Measurements from ENCODE around the gene PIGH.
"Not testable (repeated sequence)": the region's sequence is repeated elsewhere in the genome, so short reads cannot be mapped to it uniquely, and the experiment has no call there.

The PIGH gene

DNA sequence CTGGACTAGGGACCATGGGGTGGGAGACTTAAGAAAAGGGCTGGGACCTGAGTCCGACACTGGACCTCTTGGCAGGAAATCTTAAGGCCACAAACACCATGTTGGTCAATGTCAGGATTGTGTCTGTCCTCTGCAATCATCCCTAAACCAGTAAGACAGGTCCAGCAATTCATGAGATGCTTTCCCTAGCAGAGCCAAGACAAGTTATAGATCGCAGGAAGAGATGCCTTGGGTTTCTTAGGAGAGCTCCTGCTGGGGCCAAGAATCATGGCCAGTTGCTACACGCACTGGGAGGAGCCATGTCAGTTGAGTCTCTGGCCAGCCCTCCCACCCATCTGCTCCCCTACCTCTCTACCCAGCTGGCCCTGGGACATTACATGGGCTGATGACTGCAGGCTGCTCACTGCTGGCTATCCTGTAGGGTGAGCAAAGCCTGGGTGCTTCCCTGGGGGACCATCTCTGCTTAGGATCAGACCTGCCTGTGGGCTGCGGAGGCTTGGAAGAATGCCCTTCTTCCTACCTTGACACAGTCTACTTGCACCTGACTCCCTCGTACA lies 52.8 kb downstream of the PIGH start:
- DNase-seq = no peak

DNA sequence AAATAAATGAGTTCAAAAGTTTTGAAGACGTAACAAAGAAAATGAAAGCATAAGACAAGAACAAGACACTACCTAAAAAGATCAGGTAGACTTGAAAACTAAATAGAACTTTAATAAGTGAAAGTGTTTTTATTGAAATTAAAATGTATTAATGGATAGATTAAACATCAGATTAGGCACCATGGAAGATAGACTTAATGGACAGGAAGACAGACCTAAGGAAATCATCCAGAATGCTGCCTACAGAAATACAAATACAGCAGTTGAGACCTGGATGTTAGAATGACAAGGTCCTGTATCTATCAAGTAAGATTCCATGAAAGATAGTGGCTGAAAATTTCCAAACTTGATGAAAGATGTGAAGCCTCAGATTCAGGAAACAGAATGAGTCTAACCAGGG lies 55.5 kb downstream of the PIGH start:
- DNase-seq = no peak

DNA sequence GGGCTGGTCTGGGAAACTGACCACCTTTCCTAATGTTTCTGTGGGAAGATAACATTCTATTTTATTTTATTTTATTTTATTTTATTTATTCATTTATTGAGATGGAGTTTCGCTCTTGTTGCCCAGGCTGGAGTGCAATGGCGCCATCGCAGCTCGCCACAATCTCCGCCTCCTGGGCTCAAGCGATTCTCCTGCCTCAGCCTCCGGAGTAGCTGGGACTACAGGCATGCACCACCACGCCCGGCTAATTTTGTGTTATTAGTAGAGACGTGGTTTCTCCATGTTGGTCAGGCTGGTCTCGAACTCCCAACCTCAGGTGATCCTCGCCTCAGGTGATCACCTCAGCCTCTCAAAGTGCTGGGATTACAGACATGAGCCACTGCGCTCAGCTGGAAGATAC lies 57.4 kb downstream of the PIGH start:
- not testable (repeated sequence) for DNase-seq

DNA sequence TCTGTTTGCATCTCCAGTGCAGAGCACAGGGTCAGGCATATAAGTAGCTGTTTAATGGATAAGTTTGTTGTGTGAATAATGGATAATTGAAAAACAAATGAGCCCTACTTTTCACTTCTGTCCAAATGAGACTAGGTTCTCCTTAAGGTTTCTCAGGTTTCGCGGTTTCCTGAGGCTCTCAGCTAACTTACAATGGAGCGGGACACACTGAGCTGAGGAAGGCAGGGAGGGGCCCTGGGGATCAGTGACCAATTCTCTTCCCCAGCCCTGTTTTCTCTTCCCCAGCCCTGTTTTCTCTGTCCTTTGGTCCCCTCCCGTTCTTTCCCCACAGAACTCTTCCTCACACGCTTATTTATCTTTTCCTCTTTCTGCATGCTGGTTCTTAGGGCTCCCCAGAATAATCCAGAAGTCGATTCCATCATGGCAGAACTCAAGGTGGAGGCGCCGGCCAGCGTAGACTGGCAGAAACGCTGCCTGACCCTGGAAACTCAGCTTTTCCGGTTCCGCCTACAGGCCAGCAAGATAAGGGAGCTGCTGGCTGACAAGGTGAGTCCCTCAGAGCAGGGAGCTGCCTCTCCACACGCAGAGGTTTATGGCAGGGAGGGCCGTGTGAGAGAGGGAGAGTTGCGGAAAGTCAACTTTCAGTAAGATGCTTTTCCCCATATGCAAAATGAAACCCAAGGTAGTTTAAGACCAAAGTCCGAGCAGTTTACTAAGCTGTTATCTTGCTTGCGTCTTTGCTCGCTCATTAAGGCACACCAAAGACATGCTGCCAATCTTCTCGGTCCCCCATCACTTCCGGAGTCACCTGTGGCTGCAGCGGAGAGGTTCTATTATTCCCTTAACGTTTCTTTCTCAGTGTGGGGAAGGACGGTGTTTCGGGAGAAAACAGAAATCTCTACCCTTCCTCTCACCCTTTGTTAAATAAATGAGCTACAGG lies 58.4 kb downstream of the PIGH start:
- DNase-seq = no peak
